ENCODE results near the gene FITM1.

Gene FITM1

DNA sequence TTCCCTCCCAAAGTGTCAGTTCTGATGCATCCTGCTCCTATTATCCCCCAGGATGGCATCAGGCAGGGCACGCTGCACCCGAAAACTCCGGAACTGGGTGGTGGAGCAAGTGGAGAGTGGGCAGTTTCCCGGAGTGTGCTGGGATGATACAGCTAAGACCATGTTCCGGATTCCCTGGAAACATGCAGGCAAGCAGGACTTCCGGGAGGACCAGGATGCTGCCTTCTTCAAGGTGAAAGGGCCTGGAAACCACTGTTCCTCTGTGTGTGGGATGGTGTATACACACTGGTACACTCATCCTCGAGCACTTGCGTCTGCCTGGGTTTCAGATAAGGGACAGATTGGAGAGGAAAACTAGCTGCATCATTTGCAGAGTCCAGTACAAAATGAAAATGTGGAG lies 31.6 kb downstream of the FITM1 start:
- no peak for DNase-seq

GRCh38 chr14:24164518-24164991 lies 34.1 kb downstream of the FITM1 start:
- DNase-seq: no peak

- DNase-seq: no peak
Observed at GRCh38 chr14:24165785-24166184, 35.3 kb downstream of the FITM1 start.

GRCh38 chr14:24167469-24168114 lies 37.1 kb downstream of the FITM1 start:
- DNase-seq: no peak

DNA sequence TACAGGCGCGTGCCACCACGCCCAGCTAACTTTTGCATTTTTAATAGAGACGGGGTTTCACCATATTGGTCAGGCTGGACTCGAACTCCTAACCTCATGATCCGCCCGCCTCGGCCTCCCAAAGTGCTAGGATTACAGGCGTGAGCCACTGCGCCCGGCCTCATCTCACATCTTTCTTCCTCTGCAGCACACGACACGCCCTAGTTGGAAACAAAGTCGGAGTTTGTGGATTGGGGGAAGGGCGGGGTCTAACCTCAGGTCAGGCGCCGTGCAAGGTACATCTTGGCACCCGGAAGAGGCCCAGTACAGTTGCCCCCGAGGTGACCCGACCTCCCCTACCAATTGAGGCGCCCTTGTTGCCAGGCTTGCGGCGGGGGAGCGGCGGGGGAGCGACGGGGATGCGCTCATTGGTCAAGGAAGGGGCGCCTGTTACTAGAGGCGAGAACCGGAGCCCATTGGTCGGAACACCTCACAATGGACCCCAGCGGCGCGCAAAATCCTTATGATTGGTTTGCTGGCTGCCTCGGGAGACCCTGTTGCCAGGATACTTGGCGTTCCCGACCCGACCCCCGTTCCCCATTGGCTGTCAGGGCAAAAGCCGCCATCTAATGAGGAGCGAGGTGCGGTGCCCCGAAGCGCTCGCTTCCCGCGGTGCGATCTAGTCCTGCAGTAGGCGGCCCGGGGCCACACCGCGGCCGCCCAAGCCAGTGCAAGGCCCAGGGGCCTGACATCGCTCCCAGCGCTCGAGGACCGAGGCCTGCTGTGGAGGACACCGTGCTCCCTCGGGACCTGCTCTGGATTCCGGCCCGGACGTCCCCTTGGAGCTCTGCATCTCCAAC lies 41.2 kb downstream of the FITM1 start, which contains the start of gene REC8:
Gene REC8 (plus strand): TSS at position 659 of the 839 bp plus-strand sequence. CDS start 473 bp downstream, outside the sequence.
- no peak for DNase-seq

DNA sequence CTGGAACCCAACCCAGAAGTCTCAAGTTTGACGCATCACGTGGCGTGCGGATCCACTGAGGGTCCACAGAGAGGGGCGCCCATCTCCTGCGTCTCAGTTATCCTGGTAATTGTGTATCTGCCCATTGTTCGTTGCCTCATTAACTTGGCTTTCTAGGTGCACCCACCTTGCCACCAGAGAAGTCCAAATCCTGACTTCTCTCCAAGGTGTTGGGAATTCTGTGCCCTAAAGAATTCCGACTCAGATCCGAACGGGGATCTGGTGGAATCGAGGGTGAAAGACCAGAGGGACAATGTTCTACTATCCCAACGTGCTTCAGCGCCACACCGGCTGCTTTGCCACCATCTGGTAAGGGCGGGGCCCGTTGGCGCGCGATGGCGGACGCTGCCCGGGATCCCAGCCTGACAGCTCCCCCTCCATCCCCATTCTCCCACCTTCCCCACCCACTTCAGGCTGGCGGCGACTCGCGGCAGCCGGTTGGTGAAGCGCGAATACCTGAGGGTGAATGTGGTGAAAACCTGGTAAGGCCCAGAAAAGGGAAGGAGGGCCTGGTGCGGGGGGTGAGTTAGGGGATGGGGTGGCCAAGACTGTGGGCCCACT lies 41.9 kb downstream of the FITM1 start:
- no peak for DNase-seq

DNA sequence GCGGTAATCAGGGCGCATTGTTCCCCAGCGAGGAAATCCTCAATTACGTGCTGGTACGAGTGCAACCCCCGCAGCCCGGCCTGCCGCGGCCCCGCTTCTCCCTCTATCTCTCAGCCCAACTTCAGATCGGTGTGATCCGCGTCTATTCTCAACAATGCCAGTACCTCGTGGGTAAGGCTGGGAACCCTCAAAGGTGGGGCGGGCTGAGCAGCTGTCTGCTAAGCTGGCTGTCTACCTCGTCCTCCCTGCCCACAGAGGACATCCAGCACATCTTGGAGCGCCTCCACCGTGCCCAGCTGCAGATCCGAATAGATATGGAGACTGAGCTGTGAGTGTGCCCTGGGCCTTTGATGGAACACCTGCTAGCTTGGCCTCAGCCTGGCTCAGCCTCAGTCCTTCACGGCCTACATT lies 42.4 kb downstream of the FITM1 start:
- DNase-seq: no peak

- DNase-seq: no peak
Observed at GRCh38 chr14:24176599-24176998, 46.1 kb downstream of the FITM1 start.

- DNase-seq: no peak
Observed at GRCh38 chr14:24177041-24177825, 46.8 kb downstream of the FITM1 start.

GRCh38 chr14:24177891-24178290 lies 47.4 kb downstream of the FITM1 start:
- no peak for DNase-seq

GRCh38 chr14:24178399-24179178 lies 48.1 kb downstream of the FITM1 start:
- DNase-seq: no peak

- no peak for DNase-seq
Observed at GRCh38 chr14:24179294-24179960, 49.0 kb downstream of the FITM1 start.

DNA sequence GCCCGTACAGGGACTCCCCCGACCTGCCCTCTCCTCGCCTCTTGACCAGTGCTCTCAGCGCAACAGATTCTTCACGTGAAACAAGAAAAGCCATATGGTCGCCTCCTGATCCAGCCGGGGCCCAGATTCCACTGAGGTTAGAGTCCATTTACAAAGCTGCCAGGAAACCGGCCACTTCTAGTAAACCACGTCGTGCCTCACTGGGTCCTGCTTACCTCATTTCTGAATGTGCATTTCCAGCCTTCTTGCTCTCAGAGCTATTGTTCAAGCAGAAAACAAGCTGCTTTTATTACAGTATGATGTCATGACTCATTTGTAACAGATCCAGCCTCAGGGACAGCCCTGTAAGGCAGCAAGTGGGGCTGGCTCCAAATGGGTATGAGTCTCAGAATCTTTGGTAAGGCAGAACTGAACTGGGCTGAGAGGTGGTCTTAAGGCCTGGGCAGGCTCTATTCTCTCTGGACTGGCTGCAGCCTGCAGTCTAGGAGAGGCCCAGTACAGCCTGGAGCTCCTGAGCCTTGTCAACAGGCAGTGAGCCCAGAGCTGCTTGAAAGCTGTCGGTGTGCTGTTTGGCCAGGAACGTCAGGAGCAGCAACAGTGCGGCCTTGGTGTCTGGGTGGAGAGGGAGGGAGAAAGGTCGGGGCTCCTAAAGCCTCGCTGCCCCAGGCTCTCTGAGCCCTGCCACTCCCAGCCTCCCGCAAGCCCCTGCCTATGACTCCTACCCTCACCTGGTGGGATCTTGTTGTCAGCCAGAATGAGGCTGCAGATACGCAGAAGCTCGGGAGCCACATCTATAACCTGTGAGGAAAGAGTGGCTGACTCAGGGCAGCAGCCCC lies 49.7 kb downstream of the FITM1 start:
- no peak for DNase-seq

GRCh38 chr14:24181371-24182077 lies 51.1 kb downstream of the FITM1 start:
- no peak for DNase-seq
